AG04450 (cell line): Measurements from ENCODE around the gene MAPRE3. TPM values are rescaled to one million over a fixed set of nuclear protein-coding genes. Genes with fewer than 3 reads are reported as not detected.

Experiments
- CTCF ChIA-PET: fragments of 300-600, 350-600 bp; formaldehyde crosslinking; extraction: SDS; loops from one replicate; lab custom pipeline; 2022; ENCODE audit warnings: antibody characterized with exemption, inconsistent platforms; lab: Charles Lee
- POLR2A ChIA-PET: fragments of 350-600 bp; formaldehyde crosslinking; extraction: SDS; loops from one replicate; lab custom pipeline; 2021; ENCODE audit warnings: antibody characterized with exemption, inconsistent platforms; lab: Yijun Ruan, JAX
- DNase-seq: peaks from one replicate; pipeline ENCODE4 v3.0.0-alpha.2; 2011; ENCODE audit warnings: low read depth, low spot score
- H3K27ac ChIP-seq: one replicate; pipeline ENCODE4 v1.5.1; 2012; ENCODE audit warnings: low read depth, low read length, control low read depth
- H3K27me3 ChIP-seq: one replicate; pipeline ENCODE4 v1.6.0; 2012; ENCODE audit warnings: low read length; ENCODE audit not compliant: control insufficient read depth, insufficient read depth
- H3K4me3 ChIP-seq: 2 replicates; pipeline ENCODE4 v1.5.1; 2011; ENCODE audit warnings: mild to moderate bottlenecking, low read depth, low read length, control low read depth
- H3K9me3 ChIP-seq: 2 replicates; pipeline ENCODE4 v1.5.1; 2012; ENCODE audit warnings: low read length; ENCODE audit not compliant: control insufficient read depth, insufficient read depth
- polyA plus RNA-seq: library from polyadenylated mRNA; depleted of rRNA; stranded (reverse); fragments of >200 nt; gene quantifications from 2 replicates; pipeline ENCODE4 v1.2.3, GENCODE V29; 2011
- TF ChIP-seq, protein P1 (sequence below): IDR thresholded peaks from 2 replicates; pipeline ENCODE4 v1.5.1; 2011; ENCODE audit warnings: low read depth, low read length, control low read depth, inconsistent platforms

The MAPRE3 gene
- polyA plus RNA-seq, 1 experiment, result 16.8 TPM

DNA sequence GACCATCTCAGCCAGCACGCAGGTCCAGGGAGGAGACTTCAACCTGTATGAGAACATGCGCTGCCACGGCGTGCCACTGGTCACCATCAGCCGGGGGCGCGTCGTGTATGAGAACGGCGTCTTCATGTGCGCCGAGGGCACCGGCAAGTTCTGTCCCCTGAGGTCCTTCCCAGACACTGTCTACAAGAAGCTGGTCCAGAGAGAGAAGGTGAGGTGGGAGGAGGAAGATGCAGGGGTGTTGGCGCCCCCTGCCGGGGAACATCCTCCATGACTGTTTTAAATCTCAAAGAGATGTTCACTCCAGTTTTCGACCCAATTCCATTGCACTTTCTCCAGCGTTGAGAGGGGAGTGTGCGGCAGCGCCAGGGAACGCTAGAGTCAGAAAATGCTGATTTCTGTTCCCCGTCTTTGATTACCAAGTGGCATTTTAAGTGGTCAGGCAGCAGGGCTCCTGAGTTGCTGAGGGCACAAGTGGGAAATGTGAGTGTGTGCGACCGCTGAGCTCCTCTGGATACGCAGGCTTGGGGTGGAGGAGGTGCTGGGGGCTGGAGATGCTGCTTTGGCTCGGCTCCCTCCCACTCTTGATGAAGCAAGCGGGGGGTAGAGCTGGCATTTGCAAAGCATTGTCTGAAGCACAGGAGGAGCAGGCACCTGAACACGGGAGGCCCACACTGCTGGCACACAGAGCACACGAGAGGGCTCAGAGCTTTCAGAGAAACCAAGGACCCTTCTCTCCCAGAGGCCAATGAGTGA, 27.7 kb upstream of the MAPRE3 start:
- H3K9me3 ChIP-seq, result no peaks in the 10 kb centered on the region; the same call in 1 of the 2 replicates
- no peak for DNase-seq
- peaks cover 40% of the 10 kb centered on the region for H3K27me3 ChIP-seq
- H3K27ac ChIP-seq, result no peak overlapping the region
- TF ChIP-seq, protein P1, sequence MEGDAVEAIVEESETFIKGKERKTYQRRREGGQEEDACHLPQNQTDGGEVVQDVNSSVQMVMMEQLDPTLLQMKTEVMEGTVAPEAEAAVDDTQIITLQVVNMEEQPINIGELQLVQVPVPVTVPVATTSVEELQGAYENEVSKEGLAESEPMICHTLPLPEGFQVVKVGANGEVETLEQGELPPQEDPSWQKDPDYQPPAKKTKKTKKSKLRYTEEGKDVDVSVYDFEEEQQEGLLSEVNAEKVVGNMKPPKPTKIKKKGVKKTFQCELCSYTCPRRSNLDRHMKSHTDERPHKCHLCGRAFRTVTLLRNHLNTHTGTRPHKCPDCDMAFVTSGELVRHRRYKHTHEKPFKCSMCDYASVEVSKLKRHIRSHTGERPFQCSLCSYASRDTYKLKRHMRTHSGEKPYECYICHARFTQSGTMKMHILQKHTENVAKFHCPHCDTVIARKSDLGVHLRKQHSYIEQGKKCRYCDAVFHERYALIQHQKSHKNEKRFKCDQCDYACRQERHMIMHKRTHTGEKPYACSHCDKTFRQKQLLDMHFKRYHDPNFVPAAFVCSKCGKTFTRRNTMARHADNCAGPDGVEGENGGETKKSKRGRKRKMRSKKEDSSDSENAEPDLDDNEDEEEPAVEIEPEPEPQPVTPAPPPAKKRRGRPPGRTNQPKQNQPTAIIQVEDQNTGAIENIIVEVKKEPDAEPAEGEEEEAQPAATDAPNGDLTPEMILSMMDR, result peak; percentile 77
- POLR2A ChIA-PET, result no interaction called here
- H3K4me3 ChIP-seq, result no peak overlapping the region
- CTCF ChIA-PET, result interaction anchor here (0.5 to 9.4 kb wide), 13 partner anchors 10 to 336 kb away, joined by 3 to 95 read pairs (median 4); no protein-coding TSS in a partner anchor

DNA sequence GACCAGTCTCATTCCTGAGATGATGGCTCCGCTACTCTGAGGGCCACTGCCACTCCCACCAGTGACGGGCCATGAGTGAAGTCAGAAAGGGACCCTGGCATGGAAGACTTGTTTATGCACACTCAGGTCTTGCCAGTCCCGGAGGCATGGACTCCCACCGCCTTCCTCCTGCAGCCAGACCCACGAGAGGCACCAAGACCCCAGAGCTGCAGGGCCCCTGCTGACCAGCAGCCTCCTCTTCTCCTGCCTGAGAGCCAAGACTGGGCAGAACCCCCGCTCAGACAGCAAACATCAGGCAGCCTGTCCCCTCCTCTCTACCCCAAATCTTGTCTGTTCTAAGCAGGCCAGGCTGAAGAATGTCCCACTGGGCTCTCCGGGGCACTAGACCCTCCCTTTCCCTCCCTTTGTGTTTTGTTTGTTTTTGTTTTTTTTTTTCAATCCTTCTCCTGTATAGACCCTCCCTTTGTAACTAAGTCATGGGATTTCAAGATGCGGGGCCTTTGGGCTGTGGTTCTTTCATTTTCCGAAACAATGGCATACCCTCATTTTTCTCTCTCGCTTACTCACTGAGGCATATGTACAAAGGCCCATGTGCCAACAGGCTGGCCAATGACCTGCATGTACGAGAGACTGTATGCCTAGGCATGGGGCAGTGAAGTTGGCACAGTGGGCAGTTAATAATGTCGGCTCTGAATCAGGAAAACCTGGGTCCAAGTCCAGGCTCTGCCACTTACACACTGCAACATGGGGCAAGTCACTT, 24.3 kb upstream of the MAPRE3 start:
- H3K27ac ChIP-seq, result no peak overlapping the region
- H3K4me3 ChIP-seq, result no peak overlapping the region
- TF ChIP-seq, protein P1, result no peak
- H3K9me3 ChIP-seq, result no peaks in the 10 kb centered on the region; the same call in 1 of the 2 replicates
- ChIA-PET CTCF (interaction anchor here (0.6 to 9.4 kb wide), 3 partner anchors 9 to 101 kb away, joined by 3 to 95 read pairs (median 5); no protein-coding TSS in a partner anchor), POLR2A (interaction anchor here (0.6 kb wide), 1 partner anchor 103 kb away, joined by 3 read pairs; no protein-coding TSS in a partner anchor)
- no peak for DNase-seq
- H3K27me3 ChIP-seq, result peaks cover 38% of the 10 kb centered on the region

DNA sequence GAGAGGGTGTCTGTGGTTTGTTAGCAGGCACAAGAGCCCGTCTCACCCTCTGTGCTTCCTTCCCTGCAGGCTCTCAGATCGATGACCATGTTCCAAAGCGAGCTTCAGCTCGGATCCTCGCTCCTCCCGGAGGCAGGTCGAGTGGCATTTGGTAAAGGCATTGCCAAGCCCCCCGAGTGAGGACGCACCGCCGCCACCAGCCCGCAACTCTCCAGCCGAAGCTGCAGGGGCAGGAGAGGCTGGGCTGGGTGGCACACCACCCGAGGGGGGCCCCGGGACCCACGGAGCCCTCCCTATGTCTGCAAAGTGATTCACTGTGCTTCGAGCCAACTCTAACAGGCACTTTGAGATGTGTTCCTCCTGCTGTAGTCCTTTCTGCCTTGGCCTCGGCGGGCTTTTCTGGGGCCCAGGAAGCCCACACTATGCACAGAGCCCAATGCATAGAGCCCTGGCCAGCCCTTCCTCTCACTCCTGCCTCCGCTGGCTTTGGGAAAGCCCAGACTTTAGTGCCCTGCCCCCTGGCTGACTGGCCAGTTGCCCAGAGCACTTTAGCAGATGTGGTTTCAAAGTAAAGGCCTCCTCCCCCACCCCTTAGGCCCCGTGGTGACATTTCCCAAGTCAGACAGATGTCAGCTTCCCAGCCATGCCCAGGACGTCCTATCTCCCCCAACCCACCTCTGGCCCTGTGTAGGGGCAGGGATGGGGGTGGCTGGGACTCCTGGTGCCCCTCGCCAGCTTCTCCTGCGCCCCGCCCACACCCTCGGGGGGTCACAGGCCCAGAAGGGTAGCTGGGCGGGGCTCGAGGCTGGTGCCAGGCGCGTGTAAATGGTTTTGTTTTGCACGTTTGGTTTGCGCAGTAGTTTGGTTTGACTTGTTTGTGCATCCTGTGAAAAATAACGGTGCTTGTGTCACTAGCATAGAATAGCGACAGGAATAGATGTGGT, 23.3 kb upstream of the MAPRE3 start:
- no peak overlapping the region for H3K27ac ChIP-seq
- TF ChIP-seq, protein P1, result no peak
- DNase-seq, result no peak
- ChIA-PET CTCF (interaction anchor here (9.4 kb wide), 1 partner anchor 102 kb away, joined by 95 read pairs; no protein-coding TSS in a partner anchor), POLR2A (no interaction called here)
- no peaks in the 10 kb centered on the region; the same call in 1 of the 2 replicates for H3K9me3 ChIP-seq
- H3K4me3 ChIP-seq, result no peak overlapping the region
- H3K27me3 ChIP-seq, result peaks cover 34% of the 10 kb centered on the region

DNA sequence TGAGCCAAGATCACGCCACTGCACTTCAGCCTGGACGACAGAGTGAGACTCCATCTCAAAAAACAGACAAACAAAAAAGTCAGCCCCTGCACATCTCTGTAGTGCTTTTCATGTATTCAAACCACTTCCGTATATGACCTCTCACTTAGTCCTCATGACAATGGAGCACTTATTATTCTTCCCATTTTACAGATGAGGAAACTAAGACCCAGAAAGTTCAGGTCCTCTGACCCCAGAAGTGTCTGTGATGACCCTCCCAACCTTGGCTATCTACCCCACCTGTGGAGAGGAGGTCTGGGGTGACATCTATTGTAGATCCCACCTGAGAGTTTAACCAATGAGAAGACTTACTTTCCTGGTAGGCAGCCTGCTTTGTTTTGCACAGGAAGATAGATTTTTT, 21.6 kb upstream of the MAPRE3 start:
- no peak for DNase-seq
- ChIA-PET CTCF (interaction anchor here (1.2 kb wide), 1 partner anchor 13 kb away, joined by 4 read pairs; no protein-coding TSS in a partner anchor), POLR2A (no interaction called here)
- H3K9me3 ChIP-seq, result no peaks in the 10 kb centered on the region
- H3K4me3 ChIP-seq, result no peak overlapping the region
- no peak overlapping the region for H3K27ac ChIP-seq
- TF ChIP-seq, protein P1, result no peak
- H3K27me3 ChIP-seq, result peaks cover 37% of the 10 kb centered on the region
